DMS79 (cell line): ENCODE results near the gene FBXO48.

Experiments
- DNase-seq: peaks from one replicate; lab custom pipeline; 2025; lab: John Stamatoyannopoulos, UW

Gene FBXO48

DNA sequence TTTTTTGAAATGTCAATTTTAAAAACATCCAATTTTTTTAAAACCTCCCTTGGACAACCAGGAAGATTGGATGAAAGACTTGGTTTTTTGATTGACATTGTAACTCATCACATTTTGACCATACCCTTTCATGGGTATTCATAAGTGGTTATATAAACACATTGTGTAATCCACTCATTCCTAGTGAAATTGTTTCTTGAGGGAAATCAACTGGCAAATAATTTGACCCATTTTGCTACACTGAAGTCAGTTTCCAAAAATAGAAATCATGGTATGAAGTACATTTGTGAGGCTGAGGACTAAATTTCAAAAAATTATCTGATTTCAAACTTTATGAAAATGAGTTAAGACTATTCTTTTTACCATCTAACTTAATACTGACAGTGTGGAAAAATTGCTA is 31.5 kb downstream of the FBXO48 start:
- DNase-seq: no peak

DNA sequence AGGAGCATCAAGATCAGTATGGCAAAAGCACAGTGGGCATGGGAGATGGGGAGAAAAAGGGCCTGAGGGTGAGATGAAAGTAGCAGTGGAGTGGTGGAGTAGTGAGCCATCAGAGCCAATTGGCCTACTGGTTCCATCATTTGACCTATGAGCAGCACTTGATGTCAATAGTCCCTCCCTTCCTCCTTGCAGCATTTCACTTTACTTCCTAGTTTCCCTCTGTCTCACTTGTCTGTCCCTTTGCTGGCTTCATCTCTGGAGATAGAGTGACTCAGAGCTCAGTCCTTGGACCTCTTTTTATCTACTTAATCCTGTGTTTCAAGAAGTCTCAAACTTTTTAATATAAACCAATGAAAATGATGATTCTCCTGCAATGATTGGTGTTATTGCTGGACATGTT is 32.1 kb downstream of the FBXO48 start:
- DNase-seq: no peak

DNA sequence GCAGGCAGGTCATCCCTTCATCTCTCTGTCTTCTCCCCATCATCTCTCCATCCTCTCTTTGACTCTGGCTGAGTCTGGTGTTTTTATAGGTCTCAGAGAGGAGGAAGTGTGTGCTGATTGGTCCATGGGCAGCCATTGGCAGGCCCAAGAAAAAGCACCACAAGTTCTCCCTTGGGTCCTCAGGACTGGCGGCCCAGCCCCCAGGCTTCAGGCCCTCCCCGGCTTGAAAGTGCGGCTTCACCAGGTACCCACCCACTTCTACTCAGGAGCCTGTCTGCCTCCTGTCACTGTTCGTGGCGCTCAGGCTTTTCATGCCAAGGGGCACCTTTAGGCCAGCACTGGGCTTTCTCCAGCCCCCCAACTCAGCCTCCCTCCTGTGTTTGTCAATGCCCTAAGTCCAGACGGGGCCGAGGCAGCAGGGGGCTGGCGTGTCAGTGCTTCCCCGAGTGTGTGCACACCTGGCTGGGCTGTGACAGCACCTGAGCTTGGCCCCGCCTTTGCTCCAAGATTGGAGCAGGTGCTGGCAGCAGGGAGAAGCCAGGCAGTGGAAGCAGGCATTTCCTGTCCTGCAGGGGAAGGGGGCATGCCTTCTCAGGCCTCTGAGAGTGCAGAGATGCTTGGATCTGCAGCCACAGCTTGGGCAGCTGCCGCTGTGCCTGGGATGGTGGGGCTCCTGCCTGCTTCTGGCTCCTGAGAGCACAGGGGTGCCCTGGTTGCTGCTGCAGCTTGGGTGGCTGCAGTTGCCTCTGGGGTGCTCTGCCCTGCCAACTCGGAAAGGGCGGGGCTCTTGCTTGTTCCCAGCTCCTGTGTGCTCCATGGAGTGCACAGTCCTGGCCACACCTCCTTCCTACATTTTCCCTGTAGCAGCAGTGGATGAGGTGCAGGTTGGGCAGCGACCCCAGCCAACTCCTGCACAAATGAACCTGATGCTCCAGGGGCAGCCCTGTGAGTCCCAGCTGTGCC is 34.1 kb downstream of the FBXO48 start:
- no peak for DNase-seq

DNA sequence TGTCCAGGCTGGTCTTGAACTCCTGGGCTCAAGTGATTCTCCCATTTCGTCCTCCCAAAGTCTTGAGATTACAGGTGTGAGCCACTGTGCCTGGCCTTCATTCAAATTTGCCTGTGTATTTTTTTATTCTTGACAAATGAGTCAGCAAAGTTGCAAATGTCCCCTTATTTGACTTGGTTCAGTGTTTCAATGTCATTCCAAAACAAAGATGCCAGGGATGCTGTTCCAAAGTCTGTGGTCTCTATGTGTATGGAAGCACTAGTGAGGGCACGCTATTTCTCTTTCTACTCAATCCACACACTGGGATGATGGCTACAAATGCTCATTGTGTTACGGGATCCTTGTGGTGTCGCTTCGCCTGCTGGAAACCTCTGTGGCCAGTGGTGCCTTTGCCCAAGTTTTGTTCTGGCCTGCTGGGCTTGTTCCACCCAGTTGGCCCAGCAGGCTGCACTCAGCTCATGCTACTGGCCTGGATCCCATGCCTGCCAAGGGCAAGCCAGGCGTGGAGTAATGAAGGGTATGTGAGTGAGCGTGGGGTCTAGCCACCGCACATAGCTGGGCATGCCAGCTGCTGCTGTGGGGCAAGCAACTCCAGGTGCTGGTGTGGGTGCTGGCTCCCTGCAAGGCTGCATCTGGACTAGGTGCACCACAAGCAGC is 35.6 kb downstream of the FBXO48 start:
- DNase-seq: no peak

DNA sequence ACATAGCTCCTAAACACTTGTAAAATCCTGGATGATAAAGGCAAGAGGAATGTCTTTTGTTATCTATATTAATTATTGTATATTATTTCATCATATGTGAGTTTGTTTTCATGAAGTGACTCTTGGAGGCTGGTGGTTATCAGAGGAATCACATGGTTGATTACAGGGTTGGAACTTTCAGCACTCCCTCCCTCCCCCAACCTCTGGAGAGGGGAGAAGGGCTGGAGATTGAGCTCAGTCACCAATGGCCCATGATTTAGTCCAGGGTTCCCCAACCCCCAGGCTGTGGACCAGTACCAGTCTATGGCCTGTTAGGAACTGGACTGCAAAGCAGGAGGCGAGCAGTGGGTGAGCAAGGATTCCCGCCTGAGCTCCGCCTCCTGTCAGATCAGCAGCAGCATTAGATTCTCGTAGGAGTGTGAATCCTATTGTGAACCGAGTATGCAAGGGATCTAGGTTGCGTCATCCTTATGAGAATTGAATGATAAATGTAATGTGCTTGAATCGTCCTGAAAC is 37.7 kb downstream of the FBXO48 start:
- DNase-seq: no peak

DNA sequence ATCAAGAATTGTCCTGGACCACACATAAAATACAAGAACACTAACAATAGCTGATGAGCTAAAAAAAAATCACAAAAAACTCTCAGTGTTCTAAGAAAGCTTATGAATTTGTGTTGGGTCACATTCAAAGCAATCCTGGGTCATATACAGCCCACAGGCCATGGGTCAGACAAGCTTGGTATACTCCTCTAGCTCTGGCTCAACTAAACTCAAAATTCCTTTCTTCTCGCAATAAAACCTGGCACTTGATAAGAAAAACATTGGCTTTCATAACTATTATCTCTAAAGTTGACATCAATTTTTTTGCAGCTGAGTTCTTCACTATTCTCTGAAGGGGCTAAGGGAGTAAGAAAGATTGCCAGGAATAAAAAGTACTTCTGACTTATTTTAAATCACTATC is 38.3 kb downstream of the FBXO48 start:
- no peak for DNase-seq

DNA sequence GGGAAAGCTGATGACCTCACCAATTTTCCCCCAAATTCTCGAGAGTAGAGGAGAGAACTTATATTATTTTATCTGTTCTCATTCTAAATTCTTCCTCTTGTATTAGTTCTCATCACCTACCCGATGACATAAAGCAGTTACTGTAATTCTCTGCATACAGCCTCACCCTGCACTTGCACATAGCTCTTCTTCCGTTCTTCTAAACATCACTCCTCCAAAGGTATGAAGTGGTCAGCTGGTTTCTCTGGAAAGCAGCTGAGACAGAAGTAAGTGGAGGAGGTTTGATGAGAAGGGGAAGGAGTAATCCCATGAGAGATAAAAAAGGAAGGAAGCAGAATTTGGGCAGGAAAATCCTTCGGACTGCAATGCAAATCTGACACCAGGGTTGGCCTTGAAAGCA is 39.0 kb downstream of the FBXO48 start:
- DNase-seq: no peak

DNA sequence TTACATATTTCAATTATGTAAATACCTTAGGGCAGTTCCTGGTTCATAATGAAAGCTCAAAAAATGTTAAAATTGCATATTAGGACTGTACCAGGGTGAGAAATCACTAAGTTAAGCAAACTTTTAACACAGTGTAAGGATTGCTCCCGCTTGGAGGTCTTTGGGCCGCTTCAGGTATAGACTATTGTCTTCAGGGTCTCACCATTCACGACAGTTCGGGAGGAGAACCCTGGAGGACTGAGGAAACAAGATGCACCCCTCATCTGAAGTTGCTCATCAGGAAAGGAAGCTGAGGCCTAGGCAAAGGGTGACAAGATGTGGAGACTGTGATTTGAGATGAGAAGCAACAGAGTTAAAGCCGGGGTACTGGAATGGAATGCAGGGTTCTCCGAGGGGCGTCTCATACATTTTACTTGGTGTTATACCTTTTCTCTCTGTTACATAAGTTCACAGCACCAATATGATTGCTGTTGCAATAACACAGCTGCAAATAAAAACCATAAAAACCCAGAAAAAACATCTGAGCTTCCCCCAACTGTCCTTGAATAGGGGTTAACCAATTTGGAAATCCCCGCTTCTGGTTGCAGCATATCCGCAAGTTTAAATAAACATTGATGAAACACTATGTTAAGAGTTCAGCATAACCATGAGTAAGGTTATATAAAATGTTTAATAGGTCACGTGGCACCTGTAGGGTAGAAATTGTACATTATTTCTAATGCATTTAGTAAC is 40.1 kb downstream of the FBXO48 start:
- no peak for DNase-seq

DNA sequence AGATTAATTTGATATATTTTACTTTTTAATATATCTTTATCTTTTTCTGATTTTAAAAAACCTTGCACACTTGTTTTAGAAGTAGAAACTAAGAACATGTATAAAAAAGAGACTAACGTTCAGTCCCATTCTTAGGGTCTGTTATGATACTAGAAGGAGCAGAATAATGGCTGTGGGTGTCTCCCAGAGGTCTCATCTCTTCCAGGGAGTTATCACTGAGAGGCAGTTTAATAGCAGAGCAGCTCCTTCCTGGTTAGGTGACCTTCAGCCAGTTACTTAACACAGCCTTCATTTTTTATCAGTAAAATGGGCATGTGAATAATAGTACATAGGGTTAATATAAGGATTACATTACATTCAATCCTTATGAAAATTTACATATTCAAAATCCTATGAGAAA is 40.6 kb downstream of the FBXO48 start:
- DNase-seq: no peak

DNA sequence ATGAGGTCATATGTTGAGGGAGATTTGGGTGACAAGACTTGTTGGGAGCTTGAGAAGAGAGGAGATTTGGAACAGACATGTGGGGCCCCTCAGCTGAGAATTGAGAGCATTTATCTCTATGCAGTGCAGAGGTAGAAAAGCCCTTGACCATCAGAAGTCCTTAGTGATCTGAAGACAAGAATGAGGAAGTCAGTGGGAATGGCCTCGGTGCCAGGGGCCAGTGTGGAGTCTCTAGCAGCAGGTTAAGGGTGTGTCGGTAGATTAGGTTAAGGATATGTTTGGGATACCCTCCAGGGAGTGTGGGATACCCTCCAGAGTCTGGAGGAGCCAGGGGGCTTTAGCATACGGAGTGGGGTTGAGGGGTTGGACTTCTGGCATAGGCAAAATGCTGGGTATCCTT is 41.6 kb downstream of the FBXO48 start:
- no peak for DNase-seq

DNA sequence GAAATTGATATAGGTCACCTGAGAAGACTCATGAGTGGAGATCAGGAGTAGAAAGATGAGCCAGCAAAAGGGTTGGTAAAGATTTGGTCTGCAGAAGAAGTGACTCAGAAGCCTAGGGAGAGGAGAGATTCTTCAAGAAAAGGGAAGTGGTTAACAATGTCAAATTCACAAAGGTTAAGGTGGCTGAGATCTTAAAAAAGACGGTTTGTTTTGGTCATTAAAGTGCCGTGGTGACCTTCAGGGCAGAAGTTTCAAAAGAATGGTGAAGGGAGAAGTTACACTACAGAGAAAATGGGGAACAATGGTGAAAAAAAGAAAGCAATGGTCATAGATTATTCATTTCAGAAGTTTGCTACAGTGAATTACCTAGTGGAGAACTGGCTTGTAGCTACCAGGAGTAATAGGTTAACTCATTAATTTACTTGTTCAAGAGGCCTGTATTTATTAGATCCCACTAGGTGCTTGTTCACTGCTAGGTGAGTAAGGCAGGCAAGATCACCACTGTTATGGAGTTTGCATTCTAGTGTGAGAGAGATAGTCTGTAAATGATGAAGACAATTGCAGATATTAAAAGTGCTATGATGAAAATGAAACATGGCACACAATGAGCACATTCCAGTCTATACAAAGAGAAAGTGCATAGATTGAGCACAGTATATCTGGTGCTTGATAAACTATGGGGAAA is 43.0 kb downstream of the FBXO48 start:
- no peak for DNase-seq

DNA sequence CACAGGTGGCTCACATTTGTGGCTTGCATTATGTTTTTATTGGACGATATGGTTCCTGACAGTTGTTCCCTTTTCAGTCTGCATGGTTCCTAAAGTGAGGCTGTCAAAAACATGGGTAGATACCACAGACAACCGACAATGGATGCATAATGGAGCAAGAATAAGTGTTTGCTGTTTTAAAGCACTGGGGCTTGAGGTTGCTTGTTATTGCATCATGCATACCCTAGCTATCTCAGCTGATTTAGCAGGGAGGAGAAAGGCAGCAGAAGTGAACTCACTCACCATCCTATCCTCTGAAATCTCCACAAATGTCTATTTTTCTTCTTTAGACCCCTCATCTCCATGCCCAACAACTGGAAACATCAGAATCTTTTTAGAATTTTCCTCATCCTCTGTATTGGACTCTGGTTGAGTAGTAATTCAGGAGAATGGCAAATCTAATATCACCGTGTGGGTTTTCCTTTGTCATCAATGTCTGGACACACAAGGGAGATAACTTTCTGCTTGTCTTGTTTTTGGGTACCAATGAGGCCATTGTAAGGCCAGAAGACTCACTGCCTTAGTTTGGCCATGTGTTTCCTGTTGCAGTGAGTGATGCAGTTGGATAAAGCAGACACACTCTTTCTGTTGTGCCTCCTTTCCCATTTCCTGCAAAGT is 46.7 kb downstream of the FBXO48 start:
- DNase-seq: no peak

DNA sequence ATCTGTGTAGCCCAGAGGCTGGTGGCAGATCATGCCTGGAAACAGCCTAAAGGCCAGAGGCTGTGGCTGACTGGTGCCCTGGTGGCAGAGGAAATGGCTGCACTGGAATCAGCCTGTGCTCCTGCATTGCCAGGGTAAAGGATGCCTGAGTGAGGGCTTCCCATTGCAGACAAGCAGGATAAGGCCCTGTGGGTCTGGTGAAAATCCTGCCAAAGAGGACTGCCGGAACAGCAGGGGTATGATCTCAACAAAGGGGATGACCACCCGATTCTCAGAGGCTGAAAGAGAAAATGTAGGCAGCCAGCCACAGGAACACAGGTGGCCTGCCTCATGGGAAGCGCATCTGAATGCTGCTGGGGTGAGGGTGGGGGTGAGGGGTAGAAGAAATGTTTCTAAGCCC is 48.2 kb downstream of the FBXO48 start:
- DNase-seq: no peak

DNA sequence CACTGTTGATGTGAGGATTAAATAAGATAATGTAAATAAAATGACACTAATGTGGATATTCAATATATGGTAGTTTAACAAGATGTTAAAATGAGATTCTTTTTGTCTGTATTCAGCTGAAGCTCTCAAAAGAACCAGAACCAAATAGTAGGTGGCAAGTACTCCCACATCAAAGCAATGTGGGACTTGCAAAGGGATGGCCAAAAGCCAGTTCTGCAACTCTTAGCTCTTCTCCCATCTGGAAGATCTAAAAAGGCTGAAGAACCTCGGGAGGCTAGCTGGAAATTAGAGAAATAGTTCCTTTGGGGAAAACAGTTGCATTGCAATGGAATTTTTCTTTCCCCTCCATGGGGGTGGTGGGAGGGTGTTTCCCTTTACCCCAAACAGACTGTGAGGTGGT is 48.7 kb downstream of the FBXO48 start:
- no peak for DNase-seq

DNA sequence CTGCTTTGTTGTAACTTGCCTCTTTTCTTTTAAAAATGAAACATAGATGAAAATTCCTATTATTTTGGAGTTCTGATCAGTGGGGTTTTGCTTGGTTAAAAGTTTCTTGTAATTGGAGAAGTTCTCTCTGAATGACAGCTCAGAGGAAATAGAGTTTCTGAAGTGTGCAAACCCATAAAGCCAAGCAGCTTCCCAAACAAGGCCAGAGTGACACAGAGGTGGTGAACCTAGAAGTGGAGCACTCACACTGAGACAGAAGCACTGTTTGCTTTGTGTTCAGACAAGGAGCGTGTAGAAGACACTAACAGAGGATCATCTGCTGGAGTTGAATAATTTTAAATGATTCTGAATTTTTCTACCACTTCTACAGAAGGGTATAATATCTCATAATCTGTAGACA is 49.2 kb downstream of the FBXO48 start:
- DNase-seq: no peak

DNA sequence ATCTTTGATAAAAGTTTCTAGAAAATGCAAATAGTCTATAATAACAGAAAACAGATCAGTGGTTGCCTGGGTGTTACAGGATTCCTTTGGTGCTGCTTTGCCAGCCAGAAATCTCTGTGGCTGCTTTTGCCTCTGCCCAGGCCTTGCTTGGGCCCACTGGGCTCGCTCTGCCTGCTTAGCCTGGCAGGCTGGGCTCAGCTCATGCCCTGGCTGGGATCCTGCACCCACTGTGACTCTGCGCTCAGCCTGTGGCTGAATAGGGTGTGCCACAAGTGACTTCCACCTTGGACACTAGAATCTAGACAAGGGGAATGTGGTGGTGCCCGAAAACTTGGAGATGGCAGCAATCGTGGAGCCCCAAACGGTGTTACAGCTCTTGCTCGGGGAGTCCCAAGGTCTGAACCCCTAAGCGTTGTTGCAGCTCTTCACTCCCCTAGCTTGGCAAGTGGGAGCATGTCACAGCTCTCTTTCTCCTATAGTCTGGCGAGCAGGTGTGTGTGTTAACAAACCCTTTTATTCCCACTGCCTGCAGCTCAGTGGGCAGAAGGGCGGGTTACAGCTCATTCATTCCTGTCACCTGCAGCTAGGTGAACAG is 50.9 kb downstream of the FBXO48 start:
- DNase-seq: no peak

DNA sequence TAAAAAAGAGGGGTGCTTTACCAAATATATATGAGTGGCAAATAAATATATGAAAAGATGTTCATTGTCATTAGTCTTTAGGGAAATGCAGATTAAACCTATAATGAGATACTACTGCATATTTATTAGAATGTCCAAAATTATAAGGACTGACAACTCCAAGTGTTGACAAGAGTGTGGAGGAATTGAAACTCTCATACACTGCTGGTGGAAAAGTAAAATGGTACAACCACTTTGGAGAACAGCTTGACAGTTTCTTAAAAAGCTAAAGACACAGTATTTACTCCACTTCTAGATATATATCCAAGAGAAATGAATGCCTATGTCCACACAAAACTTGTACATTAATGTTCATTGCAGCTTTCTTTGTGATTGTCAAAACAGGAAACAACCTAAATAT is 51.6 kb downstream of the FBXO48 start:
- DNase-seq: no peak

DNA sequence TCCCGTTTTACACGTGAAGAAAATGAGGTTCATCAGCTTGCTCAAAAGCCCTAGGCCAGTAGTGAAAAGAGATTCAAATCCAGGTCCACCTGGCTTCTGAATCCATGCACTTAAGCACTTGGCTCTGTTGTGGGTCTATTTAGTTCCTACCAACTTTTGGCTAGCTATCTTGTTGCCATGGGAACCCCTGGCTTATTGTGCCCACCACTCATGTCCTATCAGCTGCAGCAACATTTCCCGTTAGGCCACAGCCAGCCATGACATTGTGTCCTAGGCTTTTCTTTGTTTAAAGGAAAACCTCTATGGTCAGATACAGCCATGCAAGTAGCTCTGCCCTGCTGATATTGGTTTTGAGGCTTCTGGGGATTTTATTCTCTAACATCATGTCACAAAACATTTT is 52.2 kb downstream of the FBXO48 start:
- no peak for DNase-seq

DNA sequence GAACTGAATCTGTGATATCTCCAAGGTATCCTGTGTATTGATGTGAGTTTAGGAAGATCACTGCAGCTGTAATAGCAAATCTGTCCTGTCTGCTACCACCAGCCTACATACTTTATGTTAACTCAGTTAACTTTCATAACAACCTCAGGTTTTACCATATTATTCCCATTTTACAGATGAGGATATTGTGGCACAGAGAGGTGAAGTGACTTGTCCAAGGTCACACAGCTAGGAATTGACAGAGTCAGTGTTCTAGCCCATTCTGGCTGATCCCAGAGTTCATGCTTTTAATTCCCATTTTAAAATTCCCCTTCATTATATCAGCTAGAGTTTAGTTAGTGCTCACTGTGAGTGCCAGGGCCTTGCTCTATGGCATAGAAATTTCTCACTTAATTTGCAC is 52.6 kb downstream of the FBXO48 start:
- DNase-seq: no peak

DNA sequence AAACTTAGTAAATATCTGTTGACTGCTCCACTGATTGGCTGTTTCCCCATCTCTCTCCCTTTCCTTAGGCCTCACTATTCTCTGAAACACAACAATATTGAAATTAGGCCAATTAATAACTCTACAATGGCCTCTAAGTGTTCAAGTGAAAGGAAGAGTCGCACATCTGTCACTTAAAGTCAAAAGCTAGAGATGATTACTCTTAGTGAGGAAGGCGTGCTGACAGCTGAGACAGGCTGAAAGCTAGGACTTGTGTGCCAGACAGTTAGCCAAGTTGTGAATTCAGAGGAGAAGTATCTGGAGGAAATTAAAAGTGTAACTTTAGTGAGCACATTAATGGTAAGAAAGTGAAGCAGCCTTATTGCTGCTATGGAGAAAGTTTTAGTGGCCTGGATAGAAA is 53.6 kb downstream of the FBXO48 start:
- no peak for DNase-seq
